ENCODE measurements around the gene CSRNP3. TPM values are rescaled to one million over a fixed set of nuclear protein-coding genes. Genes with fewer than 3 reads are reported as not detected.

CSRNP3 gene
- total RNA-seq, 1 donor from 2014 or later, result 4.0 TPM

DNA sequence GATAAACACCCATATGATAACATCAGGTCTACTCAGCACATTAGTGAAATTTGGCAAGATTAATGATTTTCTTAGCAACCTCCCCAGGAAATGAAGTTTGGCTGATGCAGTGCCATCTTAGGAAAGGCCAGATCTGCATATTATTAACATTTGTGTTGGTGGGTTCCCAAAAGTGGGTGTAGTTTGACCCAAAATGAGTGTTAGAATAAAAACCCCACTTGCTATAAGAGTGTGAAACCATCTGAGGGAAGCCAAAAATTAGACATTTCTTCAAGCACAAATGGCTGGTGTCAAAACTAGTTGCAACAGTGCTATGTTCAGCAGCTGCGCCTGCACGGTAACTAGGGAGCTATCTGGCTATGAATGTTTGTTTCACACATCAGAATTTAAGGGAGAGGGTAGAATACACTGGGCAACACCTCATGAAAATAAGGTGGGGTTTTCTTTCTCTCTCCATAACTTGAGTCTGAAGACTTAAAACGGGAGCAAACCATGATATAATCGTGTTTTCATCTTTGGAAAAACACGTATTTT, 15.9 kb upstream of the CSRNP3 start:
- Histone ChIP-seq H3K27ac (replicated peaks) (peak overlapping the region; percentile 11), H3K27me3 (ENCODE audit: low read depth) (no peaks in the 10 kb centered on the region), H3K36me3 (no peaks in the 10 kb centered on the region), H3K4me3 (no peak overlapping the region), H3K9me3 (replicated peaks) (peaks cover 27% of the 10 kb centered on the region), H3K4me1 (no peaks in the 10 kb centered on the region)
- TF ChIP-seq, protein P1, sequence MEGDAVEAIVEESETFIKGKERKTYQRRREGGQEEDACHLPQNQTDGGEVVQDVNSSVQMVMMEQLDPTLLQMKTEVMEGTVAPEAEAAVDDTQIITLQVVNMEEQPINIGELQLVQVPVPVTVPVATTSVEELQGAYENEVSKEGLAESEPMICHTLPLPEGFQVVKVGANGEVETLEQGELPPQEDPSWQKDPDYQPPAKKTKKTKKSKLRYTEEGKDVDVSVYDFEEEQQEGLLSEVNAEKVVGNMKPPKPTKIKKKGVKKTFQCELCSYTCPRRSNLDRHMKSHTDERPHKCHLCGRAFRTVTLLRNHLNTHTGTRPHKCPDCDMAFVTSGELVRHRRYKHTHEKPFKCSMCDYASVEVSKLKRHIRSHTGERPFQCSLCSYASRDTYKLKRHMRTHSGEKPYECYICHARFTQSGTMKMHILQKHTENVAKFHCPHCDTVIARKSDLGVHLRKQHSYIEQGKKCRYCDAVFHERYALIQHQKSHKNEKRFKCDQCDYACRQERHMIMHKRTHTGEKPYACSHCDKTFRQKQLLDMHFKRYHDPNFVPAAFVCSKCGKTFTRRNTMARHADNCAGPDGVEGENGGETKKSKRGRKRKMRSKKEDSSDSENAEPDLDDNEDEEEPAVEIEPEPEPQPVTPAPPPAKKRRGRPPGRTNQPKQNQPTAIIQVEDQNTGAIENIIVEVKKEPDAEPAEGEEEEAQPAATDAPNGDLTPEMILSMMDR (IDR thresholded peaks at IDR 0.05; ENCODE audit: borderline replicate concordance), result no peak
- peak; percentile 16 for DNase-seq
- intact Hi-C loops (cut with micrococcal nuclease), result no loop called here

GRCh38 chr2:165454905-165455304, 14.6 kb upstream of the CSRNP3 start:
- H3K27me3 ChIP-seq (ENCODE audit: low read depth), result no peaks in the 10 kb centered on the region
- H3K4me1 ChIP-seq, result no peaks in the 10 kb centered on the region
- no peak overlapping the region for H3K27ac ChIP-seq (replicated peaks)
- no peaks in the 10 kb centered on the region for H3K36me3 ChIP-seq
- intact Hi-C loops (cut with micrococcal nuclease), result no loop called here
- TF ChIP-seq, protein P1 (IDR thresholded peaks at IDR 0.05; ENCODE audit: borderline replicate concordance), result no peak
- H3K4me3 ChIP-seq, result no peak overlapping the region
- H3K9me3 ChIP-seq (replicated peaks), result peaks cover 33% of the 10 kb centered on the region
- no peak for DNase-seq

- TF ChIP-seq, protein P1 (IDR thresholded peaks at IDR 0.05; ENCODE audit: borderline replicate concordance), result no peak
- H3K27me3 ChIP-seq (ENCODE audit: low read depth), result no peaks in the 10 kb centered on the region
- H3K9me3 ChIP-seq (replicated peaks), result peaks cover 34% of the 10 kb centered on the region
- intact Hi-C loops (cut with micrococcal nuclease), result no loop called here
- H3K4me3 ChIP-seq, result no peak overlapping the region
- no peaks in the 10 kb centered on the region for H3K36me3 ChIP-seq
- H3K4me1 ChIP-seq, result no peaks in the 10 kb centered on the region
- no peak for DNase-seq
- H3K27ac ChIP-seq (replicated peaks), result no peak overlapping the region
Measured at GRCh38 chr2:165456027-165456426, 13.5 kb upstream of the CSRNP3 start.

- H3K4me1 ChIP-seq, result no peaks in the 10 kb centered on the region
- no peaks in the 10 kb centered on the region for H3K36me3 ChIP-seq
- intact Hi-C loops (cut with micrococcal nuclease), result no loop called here
- no peak for DNase-seq
- TF ChIP-seq, protein P1 (IDR thresholded peaks at IDR 0.05; ENCODE audit: borderline replicate concordance), result no peak
- H3K27ac ChIP-seq (replicated peaks), result no peak overlapping the region
- H3K27me3 ChIP-seq (ENCODE audit: low read depth), result no peaks in the 10 kb centered on the region
- no peak overlapping the region for H3K4me3 ChIP-seq
- H3K9me3 ChIP-seq (replicated peaks), result peaks cover 19% of the 10 kb centered on the region
Measured at GRCh38 chr2:165462443-165462842, 7.1 kb upstream of the CSRNP3 start.

DNA sequence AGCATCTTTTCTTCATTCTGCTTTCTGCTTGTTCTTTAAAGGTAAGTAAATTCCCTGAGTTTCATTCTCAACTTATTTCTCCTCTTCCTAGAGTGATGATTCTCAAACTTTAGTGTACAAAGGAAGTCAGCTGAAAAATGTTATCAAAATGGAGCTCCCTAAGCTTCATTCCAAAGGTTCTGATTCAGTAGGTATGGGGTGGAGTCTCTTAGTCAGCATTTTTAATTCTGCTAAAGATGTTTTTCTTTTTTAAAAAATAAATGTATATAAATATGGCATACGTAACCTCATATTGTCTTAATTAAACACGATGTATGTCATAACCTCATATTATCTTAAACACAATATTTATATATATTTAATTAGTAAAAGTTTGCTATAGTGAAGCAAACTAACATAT, 3.1 kb upstream of the CSRNP3 start:
- H3K9me3 ChIP-seq (replicated peaks), result no peaks in the 10 kb centered on the region
- H3K4me3 ChIP-seq, result no peak overlapping the region
- TF ChIP-seq, protein P1 (IDR thresholded peaks at IDR 0.05; ENCODE audit: borderline replicate concordance), result no peak
- no peak overlapping the region for H3K27ac ChIP-seq (replicated peaks)
- H3K4me1 ChIP-seq, result peaks cover 19% of the 10 kb centered on the region
- H3K36me3 ChIP-seq, result no peaks in the 10 kb centered on the region
- H3K27me3 ChIP-seq (ENCODE audit: low read depth), result no peaks in the 10 kb centered on the region
- intact Hi-C loops (cut with micrococcal nuclease), result no loop called here
- DNase-seq, result no peak
